Measurements from ENCODE around the gene GPHB5. TPM values are rescaled to one million over a fixed set of nuclear protein-coding genes. Genes with fewer than 3 reads are reported as not detected.
"Not testable (repeated sequence)": the region's sequence is repeated elsewhere in the genome, so short reads cannot be mapped to it uniquely, and the experiment has no call there.

Gene GPHB5
- polyA plus RNA-seq, 1 donor = not detected

GRCh38 chr14:63326840-63327239 lies 8.1 kb upstream of the GPHB5 start:
- no peak for DNase-seq
- H3K27ac ChIP-seq (ENCODE audit: low read length) = no peak overlapping the region
- no CpG with 5 or more reads among the region's 5 CpGs for WGBS (ENCODE audit: insufficient coverage, low lambda C conversion rate)

GRCh38 chr14:63322897-63323573 lies 4.3 kb upstream of the GPHB5 start:
- no peaks in the 10 kb centered on the region for H3K27me3 ChIP-seq (ENCODE audit: control insufficient read depth, insufficient read depth, low read length)
- no CpG with 5 or more reads among the region's 9 CpGs for WGBS (ENCODE audit: insufficient coverage, low lambda C conversion rate)
- no peaks in the 10 kb centered on the region for H3K9me3 ChIP-seq (ENCODE audit: control insufficient read depth, low read depth, low read length)
- no peaks in the 10 kb centered on the region for H3K36me3 ChIP-seq (ENCODE audit: control insufficient read depth, insufficient read depth, low read length)
- no peak for DNase-seq
- no peaks in the 10 kb centered on the region for H3K4me1 ChIP-seq (ENCODE audit: control insufficient read depth, insufficient read depth, low read length)
- no peak overlapping the region for H3K4me3 ChIP-seq (ENCODE audit: low read length)
- H3K27ac ChIP-seq (ENCODE audit: low read length) = no peak overlapping the region

More at GRCh38 chr14:63326840-63327239, 8.1 kb upstream of the GPHB5 start:
- H3K4me1 ChIP-seq (ENCODE audit: control insufficient read depth, insufficient read depth, low read length) = no peaks in the 10 kb centered on the region
- H3K4me3 ChIP-seq (ENCODE audit: low read length) = no peak overlapping the region
- H3K27me3 ChIP-seq (ENCODE audit: control insufficient read depth, insufficient read depth, low read length) = no peaks in the 10 kb centered on the region
- no peaks in the 10 kb centered on the region for H3K36me3 ChIP-seq (ENCODE audit: control insufficient read depth, insufficient read depth, low read length)
- no peaks in the 10 kb centered on the region for H3K9me3 ChIP-seq (ENCODE audit: control insufficient read depth, low read depth, low read length)

GRCh38 chr14:63322472-63322871 lies 3.7 kb upstream of the GPHB5 start:
- H3K4me3 ChIP-seq (ENCODE audit: low read length) = no peak overlapping the region
- WGBS (ENCODE audit: insufficient coverage, low lambda C conversion rate) = no CpG with 5 or more reads among the region's 1 CpG
- H3K9me3 ChIP-seq (ENCODE audit: control insufficient read depth, low read depth, low read length) = no peaks in the 10 kb centered on the region
- H3K36me3 ChIP-seq (ENCODE audit: control insufficient read depth, insufficient read depth, low read length) = no peaks in the 10 kb centered on the region
- no peaks in the 10 kb centered on the region for H3K27me3 ChIP-seq (ENCODE audit: control insufficient read depth, insufficient read depth, low read length)
- DNase-seq = no peak
- no peak overlapping the region for H3K27ac ChIP-seq (ENCODE audit: low read length)
- H3K4me1 ChIP-seq (ENCODE audit: control insufficient read depth, insufficient read depth, low read length) = no peaks in the 10 kb centered on the region

GRCh38 chr14:63308723-63309317 lies 9.9 kb downstream of the GPHB5 start:
- Histone ChIP-seq H3K27ac (ENCODE audit: low read length) (no peak overlapping the region), H3K36me3 (ENCODE audit: control insufficient read depth, insufficient read depth, low read length) (no peaks in the 10 kb centered on the region), H3K9me3 (ENCODE audit: control insufficient read depth, low read depth, low read length) (no peaks in the 10 kb centered on the region), H3K4me1 (ENCODE audit: control insufficient read depth, insufficient read depth, low read length) (no peaks in the 10 kb centered on the region), H3K27me3 (ENCODE audit: control insufficient read depth, insufficient read depth, low read length) (no peaks in the 10 kb centered on the region), H3K4me3 (ENCODE audit: low read length) (no peak overlapping the region)
- DNase-seq = no peak
- WGBS (ENCODE audit: insufficient coverage, low lambda C conversion rate) = 60% methylated on average over 2 of the region's 7 CpGs

GRCh38 chr14:63304429-63304828 lies 14.3 kb downstream of the GPHB5 start:
- not testable (repeated sequence) for H3K9me3 ChIP-seq (ENCODE audit: control insufficient read depth, low read depth, low read length); DNase-seq; H3K27me3 ChIP-seq (ENCODE audit: control insufficient read depth, insufficient read depth, low read length); H3K36me3 ChIP-seq (ENCODE audit: control insufficient read depth, insufficient read depth, low read length); H3K4me1 ChIP-seq (ENCODE audit: control insufficient read depth, insufficient read depth, low read length); H3K4me3 ChIP-seq (ENCODE audit: low read length); H3K27ac ChIP-seq (ENCODE audit: low read length)
- WGBS (ENCODE audit: insufficient coverage, low lambda C conversion rate) = 92% methylated on average over 2 of the region's 5 CpGs

GRCh38 chr14:63301891-63302534 lies 16.7 kb downstream of the GPHB5 start:
- H3K27me3 ChIP-seq (ENCODE audit: control insufficient read depth, insufficient read depth, low read length) = no peaks in the 10 kb centered on the region
- no CpG with 5 or more reads among the region's 10 CpGs for WGBS (ENCODE audit: insufficient coverage, low lambda C conversion rate)
- H3K4me1 ChIP-seq (ENCODE audit: control insufficient read depth, insufficient read depth, low read length) = no peaks in the 10 kb centered on the region
- no peaks in the 10 kb centered on the region for H3K9me3 ChIP-seq (ENCODE audit: control insufficient read depth, low read depth, low read length)
- H3K36me3 ChIP-seq (ENCODE audit: control insufficient read depth, insufficient read depth, low read length) = no peaks in the 10 kb centered on the region
- H3K4me3 ChIP-seq (ENCODE audit: low read length) = no peak overlapping the region
- H3K27ac ChIP-seq (ENCODE audit: low read length) = no peak overlapping the region
- no peak for DNase-seq

- Histone ChIP-seq H3K4me1 (ENCODE audit: control insufficient read depth, insufficient read depth, low read length) (no peaks in the 10 kb centered on the region), H3K4me3 (ENCODE audit: low read length) (no peak overlapping the region), H3K9me3 (ENCODE audit: control insufficient read depth, low read depth, low read length) (no peaks in the 10 kb centered on the region), H3K27ac (ENCODE audit: low read length) (no peak overlapping the region), H3K27me3 (ENCODE audit: control insufficient read depth, insufficient read depth, low read length) (no peaks in the 10 kb centered on the region), H3K36me3 (ENCODE audit: control insufficient read depth, insufficient read depth, low read length) (no peaks in the 10 kb centered on the region)
- DNase-seq = no peak
- 80% methylated on average over 2 of the region's 2 CpGs for WGBS (ENCODE audit: insufficient coverage, low lambda C conversion rate)
Observed at GRCh38 chr14:63300854-63301253, 17.9 kb downstream of the GPHB5 start.

- H3K4me1 ChIP-seq (ENCODE audit: control insufficient read depth, insufficient read depth, low read length) = no peaks in the 10 kb centered on the region
- no peak overlapping the region for H3K4me3 ChIP-seq (ENCODE audit: low read length)
- no peak overlapping the region for H3K27ac ChIP-seq (ENCODE audit: low read length)
- no peaks in the 10 kb centered on the region for H3K36me3 ChIP-seq (ENCODE audit: control insufficient read depth, insufficient read depth, low read length)
- no peaks in the 10 kb centered on the region for H3K27me3 ChIP-seq (ENCODE audit: control insufficient read depth, insufficient read depth, low read length)
- no peaks in the 10 kb centered on the region for H3K9me3 ChIP-seq (ENCODE audit: control insufficient read depth, low read depth, low read length)
- DNase-seq = no peak
- 80% methylated on average over 1 of the region's 6 CpGs for WGBS (ENCODE audit: insufficient coverage, low lambda C conversion rate)
Observed at GRCh38 chr14:63299351-63300110, 19.2 kb downstream of the GPHB5 start.

GRCh38 chr14:63297372-63298063 lies 21.2 kb downstream of the GPHB5 start:
- H3K27ac ChIP-seq (ENCODE audit: low read length) = no peak overlapping the region
- no peak overlapping the region for H3K4me3 ChIP-seq (ENCODE audit: low read length)
- no peaks in the 10 kb centered on the region for H3K27me3 ChIP-seq (ENCODE audit: control insufficient read depth, insufficient read depth, low read length)
- no peaks in the 10 kb centered on the region for H3K36me3 ChIP-seq (ENCODE audit: control insufficient read depth, insufficient read depth, low read length)
- no peaks in the 10 kb centered on the region for H3K4me1 ChIP-seq (ENCODE audit: control insufficient read depth, insufficient read depth, low read length)
- DNase-seq = no peak
- H3K9me3 ChIP-seq (ENCODE audit: control insufficient read depth, low read depth, low read length) = no peaks in the 10 kb centered on the region
- WGBS (ENCODE audit: insufficient coverage, low lambda C conversion rate) = 83% methylated on average over 2 of the region's 4 CpGs

GRCh38 chr14:63296060-63296563 lies 22.6 kb downstream of the GPHB5 start:
- Histone ChIP-seq H3K36me3 (ENCODE audit: control insufficient read depth, insufficient read depth, low read length) (no peaks in the 10 kb centered on the region), H3K27ac (ENCODE audit: low read length) (no peak overlapping the region), H3K4me3 (ENCODE audit: low read length) (no peak overlapping the region), H3K9me3 (ENCODE audit: control insufficient read depth, low read depth, low read length) (no peaks in the 10 kb centered on the region), H3K27me3 (ENCODE audit: control insufficient read depth, insufficient read depth, low read length) (no peaks in the 10 kb centered on the region), H3K4me1 (ENCODE audit: control insufficient read depth, insufficient read depth, low read length) (no peaks in the 10 kb centered on the region)
- WGBS (ENCODE audit: insufficient coverage, low lambda C conversion rate) = 100% methylated on average over 1 of the region's 6 CpGs
- DNase-seq = no peak

Data from large intestine (tissue), 3 donors.